Umbilical cord (tissue), 2 donors: ENCODE measurements around the gene TMEM198. TPM values are rescaled to one million over a fixed set of nuclear protein-coding genes. Genes with fewer than 3 reads are reported as not detected.

Experiments used
- DNase-seq: peaks from one replicate; pipeline ENCODE4 v3.0.0-alpha.2; 2015; ENCODE audit warnings: low spot score
- total RNA-seq: library from RNA; depleted of rRNA; stranded (reverse); fragments of >200 nt; gene quantifications from one replicate; pipeline ENCODE4 v1.2.3, GENCODE V29; 2014; ENCODE audit warnings: low replicate concordance; ENCODE audit not compliant: insufficient read depth

The TMEM198 gene
- total RNA-seq, 1 donor from 2014 or later: 2.2 TPM

DNA sequence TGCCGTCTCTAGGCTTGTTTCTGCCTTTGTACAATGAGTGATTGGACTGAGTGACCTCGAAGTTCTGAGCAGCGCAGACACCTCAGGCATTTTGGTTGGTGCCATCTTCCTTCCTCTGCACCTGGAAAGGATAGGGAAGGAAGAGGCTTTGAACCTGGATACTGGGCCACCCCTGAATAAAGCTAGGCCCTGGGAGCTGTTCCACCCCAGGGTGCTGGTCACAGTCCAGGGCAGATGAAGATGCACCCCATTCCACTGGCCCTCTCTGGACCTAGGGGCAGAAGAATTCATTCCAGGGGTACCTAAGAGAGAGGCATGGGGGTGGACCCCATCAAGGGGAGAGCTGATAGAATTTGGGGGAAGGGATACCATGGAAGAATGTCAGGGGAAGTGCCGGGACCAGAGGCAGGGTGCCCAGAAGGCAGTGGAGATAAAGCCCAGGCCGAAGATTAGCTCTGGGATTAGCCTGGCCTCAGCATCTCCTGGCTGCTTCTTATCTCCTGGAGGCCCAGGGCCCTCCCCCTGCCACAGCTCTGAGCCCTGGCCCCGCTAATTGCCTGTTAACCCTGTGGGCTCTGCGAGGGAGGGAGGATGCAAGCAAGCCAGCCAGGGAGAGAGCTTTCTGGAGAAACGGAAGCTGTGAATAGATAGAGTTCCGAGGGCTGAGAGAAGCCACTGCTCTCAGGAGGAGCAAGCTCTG lies 18.1 kb upstream of the TMEM198 start:
- peak; percentile 87 for DNase-seq

DNA sequence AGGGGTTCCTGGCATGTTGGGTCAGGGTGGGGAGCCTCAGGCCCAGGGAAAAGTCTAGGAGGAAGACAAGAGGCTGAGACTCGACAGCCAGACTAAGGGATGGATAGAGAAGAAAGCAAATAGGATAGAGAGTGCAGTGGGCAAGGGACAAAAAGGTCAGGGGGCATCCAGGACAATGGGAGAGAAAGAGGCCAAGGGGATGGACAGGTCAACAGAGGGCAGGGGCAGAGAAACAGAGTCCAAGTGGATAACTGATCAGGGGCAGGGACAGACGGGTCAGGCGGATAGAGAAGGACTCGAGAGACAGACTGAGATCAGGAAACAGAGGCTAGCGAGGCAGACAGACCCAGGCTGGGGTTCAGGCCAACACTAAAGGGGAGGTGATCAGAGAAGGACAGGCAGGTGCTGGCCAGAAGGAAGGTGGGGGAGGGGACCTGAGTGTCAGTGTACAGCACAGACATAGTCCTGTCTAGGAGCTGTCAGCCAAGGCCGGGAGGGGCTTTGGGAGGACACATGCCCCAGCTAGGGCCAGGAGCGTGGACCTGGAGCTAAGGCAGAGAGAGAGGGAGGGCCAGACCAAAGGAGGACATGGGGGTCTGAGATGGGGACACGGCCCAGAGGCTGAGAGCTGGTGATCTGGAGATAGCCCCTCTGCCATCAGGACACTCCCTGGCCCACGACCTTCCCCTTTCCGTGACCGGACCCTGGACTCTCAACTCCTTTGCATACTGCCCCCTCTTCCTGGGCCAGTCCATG lies 17.3 kb upstream of the TMEM198 start:
- DNase-seq: no peak

GRCh38 chr2:219527076-219527394 lies 16.8 kb upstream of the TMEM198 start:
- no peak for DNase-seq

DNA sequence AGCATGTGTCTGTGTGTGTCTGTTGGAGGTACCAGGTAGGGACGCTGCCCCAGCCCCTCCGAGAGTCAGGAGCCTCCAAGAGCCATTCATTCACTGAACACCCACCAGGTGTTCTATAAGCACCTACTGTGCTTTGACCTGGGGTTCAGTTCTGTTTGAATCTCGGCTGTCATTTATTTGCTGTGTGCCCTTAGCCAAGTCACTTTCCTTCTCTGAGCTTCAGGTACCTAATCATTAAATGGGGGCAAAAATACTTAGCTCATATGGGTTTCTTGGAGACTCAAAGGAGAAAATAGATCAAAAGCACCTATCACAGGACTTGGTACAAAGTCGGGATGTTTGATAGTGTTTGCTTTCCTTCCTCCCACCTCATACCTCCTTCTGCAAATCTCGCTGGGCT lies 16.4 kb upstream of the TMEM198 start:
- DNase-seq: no peak

DNA sequence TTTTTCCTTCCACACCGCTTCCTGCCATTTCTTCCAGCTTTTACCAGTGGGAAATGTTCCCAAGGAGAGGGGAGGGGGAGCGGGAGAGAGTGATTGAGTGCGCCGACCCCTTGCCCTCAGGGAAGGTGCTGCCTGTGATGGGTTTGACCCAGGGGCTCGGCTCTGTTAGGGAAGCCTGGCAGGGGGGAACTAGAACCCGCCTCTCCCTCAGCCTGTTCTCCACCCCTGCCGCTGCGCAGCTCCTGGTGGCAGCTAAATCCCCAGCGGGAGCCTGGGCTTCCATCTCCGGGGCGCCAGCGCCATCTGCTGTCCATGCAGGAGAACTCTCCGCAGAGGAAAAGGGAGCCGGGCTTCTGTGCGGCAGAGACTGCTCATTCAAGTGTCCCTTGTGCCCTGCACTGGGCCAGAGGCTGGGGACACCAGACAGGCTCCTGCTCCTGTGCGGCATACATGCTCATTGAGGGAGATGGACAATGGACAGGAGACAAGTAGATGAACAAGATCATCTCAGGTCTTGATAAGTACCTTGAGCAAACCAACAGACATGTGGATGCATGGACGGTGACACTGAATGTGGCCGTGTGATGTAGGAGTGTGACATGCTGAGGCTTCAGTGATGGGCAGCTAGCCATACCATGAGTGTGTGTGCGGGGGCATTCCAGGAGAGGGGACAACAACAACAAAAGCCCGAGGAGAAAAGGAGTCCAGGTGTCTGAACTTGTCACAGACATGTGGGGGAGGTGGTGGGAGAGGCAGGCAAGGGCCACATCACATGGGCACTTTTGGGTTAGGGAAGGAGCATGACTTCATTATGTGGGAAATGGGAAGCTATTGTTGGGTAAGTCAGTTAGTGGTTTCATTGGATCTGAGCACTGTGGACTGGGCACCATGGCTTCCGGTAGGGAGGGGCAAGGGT lies 13.5 kb upstream of the TMEM198 start:
- DNase-seq: peak; percentile 91

DNA sequence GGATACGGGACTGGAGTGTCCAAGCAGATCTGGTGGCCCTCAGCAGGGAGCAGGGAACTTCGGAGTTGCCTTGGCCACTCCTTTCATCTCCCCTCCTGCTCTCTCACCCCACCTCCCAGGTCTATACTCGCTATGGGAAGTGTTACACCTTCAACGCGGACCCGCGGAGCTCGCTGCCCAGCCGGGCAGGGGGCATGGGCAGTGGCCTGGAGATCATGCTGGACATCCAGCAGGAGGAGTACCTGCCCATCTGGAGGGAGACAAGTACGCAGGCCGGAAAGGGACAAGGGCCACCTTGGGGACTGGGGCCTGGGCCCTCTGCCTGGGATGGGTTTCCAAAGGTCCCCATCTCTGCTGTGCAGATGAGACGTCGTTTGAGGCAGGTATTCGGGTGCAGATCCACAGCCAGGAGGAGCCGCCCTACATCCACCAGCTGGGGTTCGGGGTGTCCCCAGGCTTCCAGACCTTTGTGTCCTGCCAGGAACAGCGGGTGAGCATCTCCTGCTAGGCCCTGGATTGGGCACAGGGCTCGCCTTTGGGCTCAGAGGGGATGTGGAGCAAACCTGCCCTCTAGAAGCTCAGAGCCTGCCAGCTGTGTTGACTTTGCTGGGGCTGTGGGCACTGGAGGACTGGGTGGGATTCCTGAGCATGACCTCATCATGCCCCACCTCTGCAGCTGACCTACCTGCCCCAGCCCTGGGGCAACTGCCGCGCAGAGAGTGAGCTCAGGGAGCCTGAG lies 12.0 kb upstream of the TMEM198 start:
- no peak for DNase-seq

GRCh38 chr2:219532378-219532649 lies 11.5 kb upstream of the TMEM198 start:
- DNase-seq: no peak

GRCh38 chr2:219533930-219534661 lies 9.7 kb upstream of the TMEM198 start:
- DNase-seq: no peak

GRCh38 chr2:219536425-219536824 lies 7.4 kb upstream of the TMEM198 start:
- DNase-seq: no peak

- DNase-seq: no peak
Observed at GRCh38 chr2:219536967-219537366, 6.9 kb upstream of the TMEM198 start.

DNA sequence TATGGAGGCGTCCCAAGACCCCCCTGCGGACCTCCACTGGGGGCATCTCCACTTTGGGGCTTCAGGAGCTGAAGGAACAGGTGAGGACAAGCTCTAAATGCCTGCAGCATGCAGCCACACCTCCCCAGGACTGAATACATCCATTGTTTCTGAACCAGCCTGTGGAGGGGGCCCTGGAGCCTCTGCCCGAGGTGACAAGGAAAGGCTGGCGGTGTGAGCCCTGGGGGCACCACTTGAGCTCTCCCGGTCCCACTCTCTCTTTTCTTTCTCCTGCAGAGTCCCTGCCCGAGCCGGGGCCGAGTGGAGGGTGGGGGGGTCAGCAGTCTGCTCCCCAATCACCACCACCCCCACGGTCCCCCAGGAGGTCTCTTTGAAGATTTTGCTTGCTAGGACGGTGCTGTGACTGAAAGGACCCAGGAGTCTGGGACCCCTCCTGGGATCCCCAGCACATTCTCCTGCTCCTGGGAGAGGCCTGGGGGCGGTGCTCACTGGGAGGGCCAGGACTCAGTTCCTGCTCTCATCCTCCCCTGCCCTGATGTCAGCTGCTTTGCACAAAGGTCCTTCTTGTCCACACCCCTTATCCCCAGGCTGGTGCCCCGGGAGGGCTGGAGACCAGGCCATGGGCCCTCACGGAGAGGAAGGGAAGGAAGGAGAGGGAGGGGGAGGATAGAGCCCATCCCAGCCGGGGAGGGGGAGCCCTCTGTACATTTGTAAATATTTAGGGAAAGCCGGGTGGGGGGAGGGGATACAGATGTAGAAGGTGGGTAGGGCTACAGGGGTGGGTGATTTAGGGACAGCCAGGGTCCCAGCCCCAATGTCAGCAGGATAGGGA lies 6.0 kb upstream of the TMEM198 start:
- peak; percentile 56 for DNase-seq

- peak; percentile 70 for DNase-seq
Observed at GRCh38 chr2:219538504-219538951, 5.3 kb upstream of the TMEM198 start.

DNA sequence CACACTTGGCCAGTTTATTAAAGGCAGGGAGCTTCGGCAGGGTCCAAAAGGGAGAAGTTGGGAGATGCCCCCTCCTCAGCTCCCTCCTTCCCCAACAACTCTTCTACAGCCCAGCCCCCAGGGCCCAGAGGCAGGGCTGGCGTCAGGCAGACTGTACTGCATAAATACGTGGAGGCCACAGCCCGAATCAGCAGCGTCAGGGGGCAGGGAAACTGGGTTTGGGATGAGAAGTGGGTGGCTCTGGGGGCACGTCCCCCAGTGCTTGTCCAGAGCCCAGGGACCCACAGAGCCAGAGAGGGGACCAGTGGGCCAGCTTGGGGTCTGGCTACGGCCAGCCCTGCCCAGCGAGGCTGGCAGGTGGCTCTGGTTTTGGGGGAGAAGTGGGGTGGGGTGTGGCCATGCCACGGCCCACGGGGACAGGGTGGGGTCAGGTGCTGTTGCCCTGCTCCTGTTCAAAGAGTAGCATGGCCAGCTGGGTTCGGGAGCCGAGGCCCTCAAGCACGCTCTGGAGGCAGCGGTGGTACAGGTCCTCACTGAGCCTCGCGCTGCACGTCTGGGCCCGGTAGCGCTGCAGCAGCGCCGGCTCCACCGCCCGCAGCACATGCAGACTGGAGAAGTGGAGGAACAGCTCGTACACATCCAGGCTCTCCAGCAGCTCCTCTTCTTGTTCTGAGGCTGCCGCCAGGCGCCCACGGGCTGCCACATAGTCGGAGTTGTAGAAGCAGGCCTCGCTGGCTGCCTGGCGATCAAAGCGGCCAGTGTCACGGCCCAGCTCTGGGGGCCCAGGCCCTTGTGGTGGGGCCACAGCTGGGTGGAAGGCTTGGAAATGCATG lies 4.7 kb upstream of the TMEM198 start:
- DNase-seq: peak; percentile 12

DNA sequence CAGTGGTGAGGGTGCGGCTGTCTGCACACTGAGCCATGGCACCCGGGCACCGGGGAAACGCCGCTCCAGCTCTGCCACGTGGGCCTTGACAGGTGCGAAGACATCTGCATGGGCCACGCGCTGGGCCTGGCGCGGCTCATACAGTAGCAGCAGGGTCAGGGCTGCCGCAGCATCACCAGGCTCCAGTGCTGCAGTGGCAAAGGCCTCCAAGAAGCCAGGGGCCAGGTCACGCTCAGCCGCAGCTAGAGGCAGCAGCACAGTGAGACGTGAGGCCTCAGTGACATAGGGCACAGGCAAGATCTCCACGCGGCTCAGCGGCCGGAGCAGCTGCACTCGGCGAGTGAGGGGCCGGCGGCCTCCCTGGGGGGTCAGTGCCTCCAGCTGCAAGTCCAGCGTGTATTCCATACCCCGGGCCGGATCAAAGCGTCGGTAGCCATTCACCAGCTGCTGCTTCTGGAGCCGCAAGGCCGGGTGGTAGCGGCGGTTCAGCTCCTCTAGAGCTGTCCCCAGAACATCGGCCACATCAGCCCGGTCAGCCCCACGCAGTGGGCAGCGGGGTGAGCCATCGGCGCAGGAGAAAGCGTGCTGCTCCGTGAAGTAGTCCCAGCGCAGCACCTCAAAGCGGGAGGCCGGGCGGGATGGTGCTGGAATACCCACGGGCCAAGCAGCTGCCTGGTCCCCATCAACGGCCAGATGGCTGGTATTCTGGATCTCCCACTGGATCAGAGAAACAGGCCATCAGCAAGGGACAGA lies 3.7 kb upstream of the TMEM198 start:
- no peak for DNase-seq

DNA sequence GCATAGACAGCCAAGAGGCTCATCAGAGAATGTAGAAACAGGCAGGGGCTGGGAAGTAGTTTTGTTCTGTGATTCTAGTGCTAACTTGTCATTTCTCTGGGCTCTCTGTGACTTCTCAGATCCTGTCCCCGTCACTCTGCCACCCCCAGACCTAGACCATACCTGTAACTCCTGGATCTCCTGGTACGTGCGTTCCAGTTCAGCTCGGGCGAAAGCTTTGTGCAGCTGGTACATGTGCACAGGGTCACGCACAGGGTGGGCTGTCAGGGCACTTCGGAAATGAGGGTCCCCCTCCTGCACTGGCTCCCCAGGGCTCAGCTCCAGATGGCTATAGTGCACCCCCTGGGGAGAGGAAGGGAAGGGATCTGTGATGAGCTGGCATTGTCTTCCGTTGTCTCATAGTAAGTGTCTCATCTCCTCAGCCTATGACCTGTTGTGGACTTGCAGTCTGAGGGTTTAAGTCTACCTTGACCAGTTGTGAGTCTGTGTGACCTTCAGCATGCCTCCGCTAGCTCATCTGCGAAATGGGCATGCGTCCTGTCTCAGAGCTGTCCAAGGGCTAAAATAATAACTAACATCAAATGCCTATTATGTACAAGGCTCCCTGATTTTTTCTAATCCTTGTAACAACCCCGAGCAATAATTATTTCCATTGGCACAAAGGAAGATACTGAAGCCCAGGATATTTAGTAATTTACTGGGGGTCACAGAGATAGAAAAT lies 2.9 kb upstream of the TMEM198 start:
- no peak for DNase-seq

DNA sequence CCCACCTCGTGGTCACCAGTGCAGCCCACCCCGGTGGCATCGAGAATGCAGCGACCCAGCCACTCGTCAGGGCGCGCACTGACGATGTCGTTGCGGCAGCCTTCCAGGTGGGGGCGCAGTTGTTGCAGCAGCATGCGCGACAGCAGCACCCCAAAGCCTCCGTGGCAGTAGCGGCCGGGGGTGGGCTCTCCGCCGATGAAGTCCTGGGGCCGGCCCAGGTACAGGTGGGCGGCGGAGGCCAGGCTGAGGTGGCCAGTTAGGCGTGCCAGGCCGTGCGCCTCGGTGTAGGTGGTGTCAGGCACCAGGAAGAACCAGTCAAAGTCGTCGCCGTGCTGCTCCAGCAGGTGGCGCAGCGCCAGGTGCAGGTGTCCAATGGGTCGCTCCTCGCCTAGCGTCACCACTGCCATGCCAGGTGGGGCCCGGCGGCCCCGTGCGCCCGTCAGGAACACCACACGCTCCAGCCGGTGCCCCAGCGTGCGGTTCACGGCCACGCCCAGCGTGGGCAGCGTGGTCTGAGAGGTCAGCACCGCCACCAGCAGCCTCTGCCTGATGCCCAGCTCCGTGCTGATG lies 2.1 kb upstream of the TMEM198 start:
- peak; percentile 64 for DNase-seq

GRCh38 chr2:219542931-219543595 lies 765 bp upstream of the TMEM198 start:
- peak; percentile 34 for DNase-seq
